Measurements from ENCODE around the gene HDAC5.
"Not testable (repeated sequence)": the region's sequence is repeated elsewhere in the genome, so short reads cannot be mapped to it uniquely, and the experiment has no call there.

The HDAC5 gene

DNA sequence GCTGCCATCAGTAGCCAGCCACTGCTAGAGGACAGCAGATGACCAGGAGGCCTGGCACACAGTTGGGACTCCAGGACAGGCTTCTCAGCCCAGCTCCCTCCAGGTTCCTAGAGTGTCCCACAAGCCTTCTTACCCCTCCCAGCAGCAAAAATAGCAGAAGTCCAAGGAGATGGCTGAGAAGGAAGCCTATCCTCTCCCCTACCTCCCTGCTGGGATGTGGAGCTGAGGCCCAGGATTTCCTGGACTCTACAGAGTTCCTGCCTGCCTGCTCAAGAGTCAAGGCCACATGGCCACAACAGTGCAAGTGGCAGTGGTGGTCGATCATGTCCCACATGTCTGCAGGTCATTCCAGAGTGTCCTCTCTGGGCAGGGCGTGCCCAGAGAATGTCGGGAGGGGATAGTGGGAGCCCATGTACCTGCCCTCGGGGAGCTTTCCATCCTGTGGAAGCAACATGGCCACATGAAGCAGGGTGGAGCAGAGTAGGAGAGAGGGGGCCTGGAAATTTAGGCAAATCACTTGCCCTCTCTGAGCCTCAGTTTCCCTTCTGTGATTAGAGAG is 10.6 kb upstream of the HDAC5 start:
- DNase-seq (ENCODE audit: low read depth), result no peak

DNA sequence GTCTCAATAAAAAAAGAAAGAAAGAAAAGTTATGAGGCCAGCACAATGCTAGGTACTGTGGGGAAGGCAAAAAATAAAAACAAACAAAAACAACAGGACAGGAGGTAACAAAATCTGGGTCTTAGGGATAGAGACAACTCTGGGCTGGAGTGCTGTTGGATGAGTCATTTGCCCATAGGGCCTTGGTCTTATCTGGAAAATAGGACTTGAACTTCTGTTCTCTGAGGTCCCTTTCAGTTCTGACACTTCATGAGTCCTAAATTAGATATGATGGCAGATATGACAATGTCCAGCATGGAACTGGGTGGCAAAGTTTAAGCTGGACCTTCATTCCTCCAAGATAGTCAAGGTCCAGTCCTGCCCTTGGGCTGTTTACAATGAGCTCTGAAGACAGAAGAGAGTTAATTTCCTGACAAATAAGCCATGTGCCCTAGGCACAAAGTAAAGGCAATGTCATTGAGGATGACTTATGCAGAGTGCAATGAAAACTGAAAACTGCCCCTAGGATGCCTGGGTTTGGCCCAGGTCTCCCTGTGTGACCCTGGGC is 8.9 kb upstream of the HDAC5 start:
- no peak for DNase-seq (ENCODE audit: low read depth)

DNA sequence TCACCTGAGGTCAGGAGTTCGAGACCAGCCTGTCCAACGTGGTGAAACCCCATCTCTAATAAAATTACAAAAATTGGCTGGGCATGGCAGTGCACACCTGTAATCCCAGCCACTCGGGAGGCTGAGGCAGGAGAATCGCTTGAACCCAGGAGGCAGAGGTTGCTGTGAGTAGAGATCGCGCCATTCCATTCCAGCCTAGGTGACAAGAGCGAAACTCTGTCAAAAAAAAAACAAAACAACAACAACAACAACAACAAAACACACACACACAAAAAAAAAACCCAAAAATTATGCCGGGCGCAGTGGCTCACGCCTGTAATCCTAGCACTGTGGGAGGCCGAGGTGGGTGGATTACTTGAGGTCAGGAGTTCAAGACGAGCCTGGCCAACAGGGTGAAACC is 7.9 kb upstream of the HDAC5 start:
- not testable (repeated sequence) for DNase-seq (ENCODE audit: low read depth)

DNA sequence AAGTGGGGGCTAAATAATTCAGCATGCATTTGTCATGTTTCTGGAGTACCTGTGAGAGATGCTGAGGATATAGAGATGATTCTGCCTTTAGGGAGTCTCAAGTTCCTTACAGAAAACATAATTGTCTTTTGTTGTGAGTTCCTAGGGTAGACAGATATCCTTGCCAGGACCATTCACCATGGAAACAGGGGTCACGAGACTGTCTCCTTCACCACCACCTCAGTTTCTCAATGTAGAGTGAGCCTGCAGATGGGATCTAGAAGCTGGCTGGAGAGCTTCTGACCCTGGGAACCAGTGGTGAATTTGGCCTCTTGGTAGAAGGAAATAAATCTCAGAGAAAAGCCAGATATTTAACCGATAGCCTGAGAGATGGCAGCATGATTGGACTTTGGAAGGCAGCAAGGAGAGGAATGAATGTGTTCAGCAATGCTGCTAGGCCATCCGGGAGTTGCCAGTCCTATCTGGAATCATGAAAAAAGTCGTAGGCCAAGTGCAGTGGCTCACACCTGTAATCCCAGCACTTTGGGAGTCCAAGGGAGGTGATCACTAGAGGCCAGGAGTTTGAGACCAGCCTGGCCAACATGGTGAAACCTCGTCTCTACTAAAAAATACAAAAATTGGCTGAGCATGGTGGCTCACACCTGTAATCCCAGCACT is 7.4 kb upstream of the HDAC5 start:
- no peak for DNase-seq (ENCODE audit: low read depth)

DNA sequence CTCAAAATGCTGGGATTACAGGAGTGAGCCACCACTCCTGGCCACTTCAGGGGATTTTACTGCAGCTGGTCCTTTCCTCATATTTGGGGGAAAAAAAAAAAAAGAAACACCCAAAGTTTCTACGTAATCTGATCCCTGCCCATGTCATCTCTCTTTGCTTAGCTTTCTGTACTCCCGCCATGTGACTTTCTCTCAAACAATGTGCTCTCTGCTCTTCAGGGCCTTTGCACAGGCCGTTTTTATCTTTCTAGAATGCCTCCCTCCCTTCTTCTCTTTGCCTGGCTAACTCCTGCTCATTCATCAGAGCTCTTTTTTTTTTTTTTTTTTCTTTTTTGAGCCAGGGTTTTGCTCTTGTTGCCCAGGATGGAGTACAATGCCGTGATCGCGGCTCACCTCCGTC is 4.9 kb upstream of the HDAC5 start:
- DNase-seq (ENCODE audit: low read depth), result no peak

DNA sequence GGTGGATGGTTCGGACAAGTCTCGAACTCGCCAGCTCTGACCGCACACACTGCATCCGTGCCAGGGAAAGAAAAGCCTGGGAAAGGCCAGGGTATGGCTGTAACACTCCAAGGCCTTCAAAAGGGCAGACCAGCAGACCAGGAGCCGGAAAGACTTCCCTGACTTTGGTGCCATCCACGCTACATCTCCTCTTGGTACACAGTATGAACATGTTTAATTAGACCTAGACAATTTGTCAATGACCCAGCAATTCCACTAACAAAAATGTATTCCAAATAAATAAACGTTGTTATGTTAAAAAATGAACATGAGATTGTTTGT is 637 bp upstream of the HDAC5 start:
- no peak for DNase-seq (ENCODE audit: low read depth)

DNA sequence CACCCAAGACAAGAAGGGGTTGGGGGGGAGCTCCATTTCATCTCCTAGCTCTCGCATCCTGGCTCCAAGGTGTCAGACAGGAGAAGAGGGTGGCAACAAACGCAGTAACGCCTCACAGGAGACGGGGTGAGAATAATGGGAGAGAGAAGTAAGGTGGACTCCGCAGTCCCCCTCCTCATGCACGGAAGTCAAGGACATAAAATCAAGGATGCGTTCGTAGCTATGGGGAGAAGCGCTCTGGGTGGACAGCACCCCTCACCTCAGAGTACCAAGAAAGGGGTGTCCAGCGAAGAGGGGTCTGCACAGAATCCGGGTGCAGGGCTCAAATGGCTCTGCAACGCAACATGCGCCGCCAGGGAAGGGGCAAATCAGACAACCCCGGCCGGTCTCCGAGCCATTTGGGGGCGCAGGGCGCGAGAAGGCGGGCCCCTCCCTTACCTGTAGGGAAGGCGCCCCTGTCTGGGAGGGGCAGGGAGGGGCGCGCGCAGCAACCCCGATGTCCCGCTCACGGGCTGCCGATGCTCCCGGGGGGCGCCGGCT is 555 bp downstream of the HDAC5 start:
- no peak for DNase-seq (ENCODE audit: low read depth)

DNA sequence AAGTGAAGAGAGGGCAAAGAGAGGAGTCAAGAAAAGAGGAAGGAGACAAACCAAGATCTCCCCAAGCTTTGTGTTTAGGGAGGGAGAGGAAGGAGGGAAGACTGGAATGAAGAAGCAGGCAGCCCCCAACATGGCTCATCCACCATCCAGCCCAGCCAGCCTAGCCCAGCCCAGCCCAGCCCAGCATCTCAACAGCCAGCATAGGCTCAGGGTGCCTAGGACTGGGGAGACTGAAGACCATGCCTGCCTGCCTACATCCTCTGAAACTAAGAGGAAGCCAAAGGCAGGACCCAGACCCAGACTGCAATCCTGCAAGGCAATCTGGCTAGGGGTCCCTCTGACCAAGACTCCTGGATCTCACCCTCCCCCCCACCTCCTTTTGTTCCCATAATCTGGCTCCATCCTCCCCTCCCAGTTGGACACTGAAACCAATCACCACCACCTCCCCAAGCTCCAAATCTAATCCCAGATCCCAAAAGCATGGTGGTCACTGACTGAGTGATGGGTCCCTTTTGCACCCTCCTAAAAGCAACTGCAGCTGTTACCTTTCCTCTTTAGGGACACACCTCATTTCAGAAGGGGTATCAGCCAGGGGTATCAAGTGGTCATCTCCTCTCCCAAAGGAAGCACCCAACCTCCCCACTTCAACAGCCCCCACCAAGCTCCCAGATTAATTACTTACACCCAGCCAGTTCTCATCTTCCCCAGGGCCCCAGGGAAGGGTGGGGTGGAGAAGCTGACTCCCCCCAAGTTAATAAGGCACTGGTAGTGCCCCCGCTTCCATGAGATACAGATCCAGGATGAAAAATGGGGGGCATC is 1.2 kb downstream of the HDAC5 start:
- DNase-seq (ENCODE audit: low read depth), result no peak

DNA sequence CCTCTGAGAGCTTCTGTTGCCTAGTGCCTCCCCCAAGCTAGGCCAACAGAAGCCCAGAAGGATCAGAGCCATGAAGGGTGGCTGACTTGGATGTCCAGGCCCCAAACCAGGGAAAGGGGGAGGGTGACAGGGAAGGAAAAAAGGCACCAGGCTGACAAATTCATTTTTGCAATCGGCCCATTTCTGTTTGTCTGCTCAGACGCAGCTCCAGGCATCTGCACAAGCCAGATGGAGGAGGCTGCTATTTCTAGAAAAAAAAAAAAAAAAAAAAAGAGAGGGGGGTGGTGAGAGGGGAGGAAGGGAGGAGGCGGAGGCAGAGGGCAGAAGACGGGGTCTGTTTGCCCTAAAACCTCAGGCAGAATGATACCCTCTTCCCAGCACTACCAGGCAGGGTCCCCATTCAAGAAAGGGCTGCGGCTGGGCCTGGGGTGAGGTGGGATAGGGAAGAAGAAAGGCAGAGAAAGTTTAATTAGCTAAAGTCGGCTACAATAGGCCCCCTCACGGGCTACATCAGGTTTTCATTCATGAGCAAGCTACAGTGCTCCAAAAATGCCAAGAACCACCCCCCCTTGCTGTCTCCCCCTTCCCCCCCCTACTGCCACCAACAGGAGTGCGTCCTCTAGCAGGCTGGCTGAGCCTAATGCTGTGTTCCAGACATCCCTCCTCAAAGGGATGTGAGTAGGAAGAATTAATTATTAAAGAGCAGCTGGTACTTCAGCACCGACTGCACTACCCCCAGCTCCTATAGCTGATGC is 2.4 kb downstream of the HDAC5 start:
- no peak for DNase-seq (ENCODE audit: low read depth)

DNA sequence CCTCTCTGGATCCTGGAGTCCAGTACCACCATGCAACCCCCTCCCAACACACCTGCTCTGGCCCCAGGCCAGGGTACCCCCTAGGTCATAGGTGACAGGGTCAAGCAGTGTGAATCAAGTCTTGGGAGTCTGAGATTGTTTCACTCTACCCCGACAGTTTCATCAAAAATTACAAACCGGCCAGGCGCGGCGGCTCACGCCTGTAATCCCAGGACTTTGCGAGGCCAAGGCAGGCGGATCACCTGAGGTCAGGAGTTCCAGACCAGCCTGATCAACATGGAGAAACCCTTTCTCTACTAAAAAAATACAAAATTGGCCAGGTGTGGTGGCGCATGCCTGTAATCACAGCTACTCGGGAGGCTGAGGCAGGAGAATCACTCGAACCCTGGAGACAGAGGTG is 3.2 kb downstream of the HDAC5 start:
- DNase-seq (ENCODE audit: low read depth), result not testable (repeated sequence)

DNA sequence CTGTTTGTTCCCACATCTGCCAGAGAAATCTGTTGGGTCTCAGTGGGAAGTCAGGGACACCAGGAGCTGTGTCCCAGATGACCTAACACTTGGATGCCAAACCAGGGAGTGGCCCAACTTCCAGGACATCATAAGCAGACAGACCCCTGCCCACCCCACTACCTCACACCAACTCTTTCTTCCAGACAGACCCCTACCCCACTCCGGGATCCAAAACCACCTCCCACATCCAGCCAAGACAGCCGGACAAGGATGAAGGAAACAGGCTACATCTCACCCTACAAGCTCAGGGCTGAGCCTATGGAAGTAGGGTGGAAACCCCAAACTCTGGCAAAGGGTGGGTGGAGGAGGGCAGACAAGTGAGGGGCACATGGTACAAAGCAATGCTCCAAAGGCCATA is 3.6 kb downstream of the HDAC5 start:
- DNase-seq (ENCODE audit: low read depth), result no peak

DNA sequence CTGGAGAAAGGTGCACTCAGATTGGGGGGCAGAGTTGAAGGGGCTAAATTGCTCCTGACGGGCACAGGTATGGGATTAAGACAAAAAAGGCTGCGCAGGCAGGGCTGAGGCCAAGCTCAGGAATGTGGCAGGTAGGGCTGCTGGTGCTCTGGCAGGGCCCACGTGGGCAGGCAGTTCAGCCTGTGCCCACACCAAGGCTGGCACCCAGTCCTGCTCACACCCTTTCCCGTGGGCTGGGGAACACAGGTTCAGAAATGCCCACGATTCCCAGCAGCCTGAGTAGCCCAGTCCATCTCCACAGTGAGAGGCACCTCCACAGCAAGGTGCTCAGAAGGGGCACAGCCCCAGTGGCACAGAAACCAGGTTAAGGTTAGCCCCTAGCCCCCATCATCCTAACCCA is 4.4 kb downstream of the HDAC5 start:
- DNase-seq (ENCODE audit: low read depth), result no peak

DNA sequence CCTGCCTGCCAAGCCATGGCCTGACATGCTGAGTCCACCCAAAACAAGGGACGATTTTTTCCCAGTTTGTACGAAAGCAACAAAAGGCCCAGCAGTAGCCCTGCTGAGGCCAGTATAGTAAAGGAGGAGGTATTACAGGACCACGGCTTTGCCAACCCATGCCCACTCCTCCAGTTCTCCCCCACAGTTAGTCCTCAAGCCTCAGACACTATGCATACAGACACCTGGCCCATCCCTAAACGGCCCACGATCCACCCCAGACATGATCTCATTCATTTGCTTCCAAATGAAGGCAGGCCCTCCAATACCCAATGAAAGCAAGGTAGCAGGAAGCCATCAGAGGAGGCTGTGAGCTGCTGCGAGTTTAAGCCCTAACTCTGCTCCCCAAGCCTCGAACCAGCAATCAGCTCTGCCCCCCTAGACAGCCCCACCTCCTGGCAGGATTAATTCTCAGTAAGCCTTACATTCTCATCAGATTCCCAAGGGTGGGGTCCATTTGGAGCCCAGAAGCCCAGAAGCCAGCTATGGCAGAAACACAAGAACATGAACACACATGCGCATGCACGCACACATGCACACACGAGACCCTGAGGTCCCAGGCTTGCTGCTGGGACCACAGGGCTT is 4.9 kb downstream of the HDAC5 start:
- DNase-seq (ENCODE audit: low read depth), result no peak

DNA sequence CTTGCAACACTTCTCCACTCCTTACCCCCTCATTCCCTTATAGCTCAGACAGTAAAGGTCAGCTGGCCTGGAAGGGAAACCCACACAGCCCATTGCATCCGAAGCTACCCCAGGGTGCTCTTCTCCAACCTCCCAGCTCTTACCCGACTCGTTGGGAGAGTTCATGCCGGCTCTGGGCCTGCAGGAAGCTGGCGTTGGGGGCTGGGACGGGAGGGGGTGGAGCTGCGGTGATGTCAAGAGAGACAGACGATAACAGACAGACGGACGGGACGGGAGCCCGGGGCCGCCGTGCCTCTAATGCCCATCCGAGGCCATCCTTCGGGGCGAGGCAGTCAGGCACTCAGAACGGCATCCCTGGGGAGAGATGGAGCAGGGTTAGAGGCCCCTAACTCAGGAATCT is 6.1 kb downstream of the HDAC5 start:
- no peak for DNase-seq (ENCODE audit: low read depth)

DNA sequence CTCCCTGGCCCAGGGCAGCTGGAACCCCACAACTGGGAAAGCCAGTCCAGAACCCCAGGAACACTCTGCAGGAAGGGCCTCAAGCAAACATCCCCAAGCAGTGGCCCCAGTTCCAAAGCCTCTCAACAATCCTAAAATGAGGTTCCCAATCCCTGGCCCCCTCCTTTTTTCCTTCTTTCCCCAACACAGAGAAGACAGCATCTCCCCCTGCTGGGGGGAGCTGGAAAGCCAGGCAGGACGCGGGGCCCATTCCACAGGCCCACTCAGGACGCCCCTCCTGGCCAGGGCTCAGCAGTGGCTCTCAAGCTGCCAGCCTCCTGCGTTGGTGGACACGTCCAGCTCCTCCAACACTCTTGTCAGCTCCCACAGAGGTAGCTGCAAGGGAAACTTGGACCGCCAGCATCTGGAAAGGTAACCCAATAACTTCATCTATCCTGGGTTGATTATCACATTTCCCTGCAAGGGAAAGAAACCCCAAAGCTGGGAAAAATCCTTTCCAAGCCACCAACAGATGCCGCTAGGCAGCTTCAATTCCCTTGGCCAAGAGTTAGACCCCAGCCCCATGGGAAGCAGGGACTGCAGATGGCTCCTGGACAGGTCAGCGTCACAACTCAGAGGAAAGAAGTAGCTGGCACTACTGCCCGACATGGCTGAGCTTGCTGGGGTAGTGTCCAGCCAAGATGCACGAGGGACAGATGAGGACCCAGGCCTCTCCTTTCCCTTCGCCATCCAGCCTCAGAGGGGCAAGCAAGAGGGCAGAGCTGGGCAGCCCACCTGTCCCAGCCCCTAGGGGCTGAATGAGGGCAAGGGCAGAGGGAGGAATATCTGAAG is 7.6 kb downstream of the HDAC5 start:
- no peak for DNase-seq (ENCODE audit: low read depth)

DNA sequence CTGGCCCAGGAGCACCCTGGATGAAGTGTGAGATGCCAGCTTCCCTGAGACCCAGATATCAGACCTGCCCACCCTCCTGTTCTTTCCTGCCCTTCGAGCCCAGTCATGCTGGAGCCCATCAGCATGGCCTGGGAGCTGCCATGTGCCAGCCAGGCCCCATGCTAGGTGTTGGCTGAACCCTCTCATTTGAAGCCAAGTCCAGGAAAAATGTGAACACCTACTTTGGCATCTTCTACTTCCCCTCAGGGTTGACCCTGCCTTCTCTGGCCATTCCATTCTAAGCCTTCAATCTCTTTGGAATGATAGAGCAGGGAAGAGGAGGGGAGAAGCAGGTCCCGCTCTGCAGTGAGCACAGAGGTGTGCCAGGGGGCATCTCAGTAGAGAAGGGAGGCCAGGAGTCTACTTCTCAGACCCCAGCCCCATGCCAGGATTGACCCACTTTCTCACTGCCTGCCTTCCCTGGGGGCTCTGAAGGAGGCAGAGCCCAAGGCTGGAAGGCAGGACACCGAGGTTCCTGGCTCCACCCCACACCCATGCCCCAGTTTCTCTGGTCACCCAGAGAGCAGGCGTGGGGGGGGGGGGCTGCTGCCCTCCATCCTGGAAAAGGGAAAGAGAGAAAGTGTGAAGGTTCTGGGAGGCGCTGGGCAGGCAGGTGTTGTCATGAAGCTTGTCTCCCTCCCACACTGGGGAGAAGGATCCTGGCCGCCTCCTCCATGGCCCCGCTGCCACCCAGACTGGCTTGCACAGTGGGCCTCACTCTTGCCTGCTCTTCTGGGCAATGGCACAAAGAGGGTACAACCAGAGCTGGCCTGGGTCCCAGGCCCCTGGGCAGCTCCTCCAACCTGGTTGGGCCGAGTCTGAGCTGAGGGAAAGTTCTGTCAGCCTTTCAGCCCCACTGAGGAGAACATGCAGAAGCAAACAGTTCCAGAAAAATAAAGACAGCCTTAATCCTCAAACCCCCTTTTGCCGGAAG is 9.3 kb downstream of the HDAC5 start:
- DNase-seq (ENCODE audit: low read depth), result no peak

DNA sequence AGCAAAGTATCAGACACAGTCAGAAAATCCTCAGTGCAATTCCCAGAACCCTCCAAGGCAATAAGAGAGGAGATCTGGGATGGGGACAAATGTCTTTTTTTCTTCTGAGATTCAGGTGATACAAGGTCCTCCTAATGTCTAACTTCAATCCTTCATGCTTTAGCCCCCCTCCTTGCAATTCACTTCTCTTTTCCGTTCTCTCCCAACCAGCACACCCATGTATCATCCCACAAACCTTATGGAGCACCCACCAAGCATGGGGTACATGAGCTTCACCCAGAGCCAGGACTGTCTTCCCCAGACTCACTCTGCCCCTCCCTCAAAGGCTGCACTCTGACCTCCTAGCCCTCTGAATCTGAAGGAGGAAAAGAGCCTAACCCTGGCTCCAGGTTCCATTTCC is 10.1 kb downstream of the HDAC5 start:
- no peak for DNase-seq (ENCODE audit: low read depth)

DNA sequence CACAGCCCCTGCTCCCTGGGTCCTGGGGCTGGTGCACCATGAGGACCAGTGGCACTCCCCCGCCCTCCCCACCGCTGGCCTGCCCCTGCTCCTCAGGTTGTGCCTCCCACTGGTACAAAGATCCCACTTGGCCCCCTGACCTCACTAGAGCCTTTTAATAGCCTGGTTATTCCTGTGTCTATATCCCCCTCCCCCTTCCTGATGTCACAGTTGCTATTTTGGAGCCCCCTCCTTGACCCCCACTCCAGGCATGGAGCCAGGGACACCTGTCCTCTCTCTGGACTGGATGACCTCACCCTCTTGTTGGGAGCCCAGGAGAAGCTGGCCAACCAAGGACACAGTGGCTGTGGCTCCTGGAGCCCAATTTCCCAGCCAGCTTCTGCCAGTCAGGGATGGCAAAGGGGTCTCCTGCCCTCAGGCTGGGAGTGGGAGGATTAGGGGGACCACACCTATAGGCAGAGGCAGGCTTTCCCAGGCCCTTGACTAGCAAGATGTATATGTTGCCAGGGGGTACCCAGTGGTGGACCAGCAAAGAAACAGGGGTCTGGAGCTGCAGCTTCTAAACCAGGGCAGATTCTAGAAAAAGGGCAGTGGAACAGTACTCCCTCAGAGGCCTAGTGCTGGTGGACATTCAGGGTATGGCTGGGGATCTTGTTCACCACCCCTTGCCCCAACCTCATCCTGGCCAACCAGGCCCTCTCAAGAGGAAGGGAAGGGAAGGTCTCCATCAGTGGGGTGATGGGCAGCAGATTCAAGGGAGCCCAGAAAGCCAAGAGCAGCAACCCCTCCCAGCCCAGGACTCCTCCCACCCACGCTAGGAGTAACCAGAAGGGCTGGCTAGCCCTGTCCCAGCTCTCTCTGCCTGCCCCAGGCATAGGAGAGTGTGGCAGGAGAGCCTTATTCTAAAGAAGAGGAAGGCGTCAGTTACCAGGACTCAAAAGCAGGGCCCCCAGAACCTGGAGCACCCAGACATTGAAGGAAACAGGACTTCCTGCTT is 10.9 kb downstream of the HDAC5 start:
- no peak for DNase-seq (ENCODE audit: low read depth)

DNA sequence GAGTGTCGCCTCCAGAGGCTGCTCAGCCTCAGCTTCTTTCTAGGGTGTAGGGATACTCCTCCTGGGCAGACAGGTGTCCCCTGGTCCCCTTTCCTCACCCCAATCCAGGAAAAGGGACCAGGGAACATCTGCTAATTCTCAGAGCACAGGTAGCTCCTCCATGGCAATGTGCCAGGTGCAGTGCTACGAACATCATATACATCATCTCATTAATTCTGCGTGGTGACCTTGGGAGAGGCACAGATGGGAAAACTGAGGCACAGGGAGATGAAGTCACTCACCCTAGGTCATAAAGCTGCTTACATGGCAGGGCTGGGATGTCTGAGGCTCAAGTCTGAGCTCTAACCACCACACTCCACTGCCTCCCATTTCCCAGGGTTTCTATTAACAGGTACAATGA is 11.7 kb downstream of the HDAC5 start:
- no peak for DNase-seq (ENCODE audit: low read depth)

All from stimulated activated CD8-positive, alpha-beta memory T cell treated with anti-CD3 and anti-CD28 coated beads, Interleukin-7, amount 100 ng/mL, for 24 hours (primary cell).